Epithelial cell of proximal tubule (primary cell): Measurements from ENCODE around the gene PPIL1. TPM values are rescaled to one million over a fixed set of nuclear protein-coding genes. Genes with fewer than 3 reads are reported as not detected.

Experiments used
- DNase-seq: peaks from one replicate; pipeline ENCODE4 v3.0.0-alpha.2; 2011; ENCODE audit warnings: low read depth
- H3K4me3 ChIP-seq: 2 replicates; pipeline ENCODE4 v1.5.1; 2011; ENCODE audit warnings: low read depth, mild to moderate bottlenecking, low read length
- CTCF ChIP-seq: conservative IDR thresholded peaks from 2 replicates; pipeline ENCODE4 v1.5.1; 2012; ENCODE audit warnings: low read depth, mild to moderate bottlenecking, low read length
- total RNA-seq: library from RNA; depleted of rRNA; stranded (reverse); fragments of >200 nt; gene quantifications from 2 replicates; pipeline ENCODE4 v1.2.3, GENCODE V29; 2015

Gene PPIL1
- total RNA-seq = 26.6 and 76.6 TPM in 2 replicates

GRCh38 chr6:36874443-36875249 is at the start of gene PPIL1:
Gene PPIL1, minus strand, starts transcription at chr6:36874803. Its CDS starts 31 bp downstream, at chr6:36874772.
- peak within 1 kb of the TSS; percentile 86 for H3K4me3 ChIP-seq
- peak; percentile 72 for DNase-seq
- no peak for TF ChIP-seq CTCF

GRCh38 chr6:36924131-36924530 is 49.5 kb upstream of the PPIL1 start:
- no peak overlapping the region for H3K4me3 ChIP-seq
- DNase-seq = no peak
- no peak for TF ChIP-seq CTCF

GRCh38 chr6:36920546-36920945 is 45.9 kb upstream of the PPIL1 start:
- no peak for DNase-seq
- TF ChIP-seq CTCF = no peak
- H3K4me3 ChIP-seq = no peak overlapping the region

GRCh38 chr6:36920049-36920448 is 45.4 kb upstream of the PPIL1 start:
- no peak overlapping the region for H3K4me3 ChIP-seq
- TF ChIP-seq CTCF = no peak
- no peak for DNase-seq

- H3K4me3 ChIP-seq = no peak overlapping the region
- DNase-seq = no peak
- no peak for TF ChIP-seq CTCF
Observed at GRCh38 chr6:36917541-36918193, 43.1 kb upstream of the PPIL1 start.

GRCh38 chr6:36916126-36916525 is 41.5 kb upstream of the PPIL1 start:
- no peak overlapping the region for H3K4me3 ChIP-seq
- no peak for TF ChIP-seq CTCF
- DNase-seq = no peak

GRCh38 chr6:36915599-36915998 is 41.0 kb upstream of the PPIL1 start:
- no peak overlapping the region for H3K4me3 ChIP-seq
- TF ChIP-seq CTCF = no peak
- no peak for DNase-seq
